22Rv1 (cell line): ENCODE results near the gene RNF187.

ENCODE experiments used
- H3K27ac ChIP-seq: fragments of 450-650 bp; 2 replicates; pipeline ENCODE4 v1.5.1; 2017
- CTCF ChIP-seq: fragments of 450-650 bp; IDR thresholded peaks from 2 replicates; pipeline ENCODE4 v1.5.1; 2017; ENCODE audit warnings: mild to moderate bottlenecking
- ZFX ChIP-seq: fragments of 450-650 bp; IDR thresholded peaks from 2 replicates; pipeline ENCODE4 v1.6.1; 2017; ENCODE audit warnings: antibody characterized with exemption, borderline replicate concordance

The RNF187 gene

GRCh38 chr1:228445843-228446650, 41.1 kb upstream of the RNF187 start:
- TF ChIP-seq ZFX: no peak
- H3K27ac ChIP-seq: peak overlapping the region; percentile 49

- no peak for TF ChIP-seq CTCF
- TF ChIP-seq ZFX: no peak
- no peak overlapping the region for H3K27ac ChIP-seq
These were observed 40.3 kb upstream of the RNF187 start for GRCh38 chr1:228446852-228447251.

- H3K27ac ChIP-seq: no peak overlapping the region
These were observed 38.8 kb upstream of the RNF187 start for GRCh38 chr1:228448372-228448771.

GRCh38 chr1:228450200-228450599, 37.0 kb upstream of the RNF187 start:
- no peak for TF ChIP-seq CTCF
- TF ChIP-seq ZFX: no peak
- no peak overlapping the region for H3K27ac ChIP-seq

More at GRCh38 chr1:228448372-228448771, 38.8 kb upstream of the RNF187 start:
- TF ChIP-seq ZFX: no peak
- no peak for TF ChIP-seq CTCF

- H3K27ac ChIP-seq: no peak overlapping the region
- TF ChIP-seq CTCF: no peak
- TF ChIP-seq ZFX: no peak
These were observed 34.8 kb upstream of the RNF187 start for GRCh38 chr1:228452194-228453021.

- TF ChIP-seq CTCF (no peak), ZFX (no peak)
- H3K27ac ChIP-seq: peak overlapping the region; percentile 14; the same call in 1 of the 2 replicates
These were observed 34.1 kb upstream of the RNF187 start for GRCh38 chr1:228453022-228453560.

GRCh38 chr1:228453614-228454013, 33.6 kb upstream of the RNF187 start:
- peak overlapping the region; percentile 14; the same call in 1 of the 2 replicates for H3K27ac ChIP-seq
- TF ChIP-seq CTCF (no peak), ZFX (no peak)
